HepG2 (cell line): Measurements from ENCODE around the gene POLR3H. TPM values are rescaled to one million over a fixed set of nuclear protein-coding genes. Genes with fewer than 3 reads are reported as not detected.
A peak's percentile ranks its signal among the peaks of the same experiment; 100 is the strongest.

Source experiments
- ATAC-seq: fragments of 200-7000 bp; cut with Tn5 transposase; 3 replicates; pipeline ENCODE4 v1.9.1; 2020; ENCODE audit warnings: mild to moderate bottlenecking, moderate library complexity
- BruUV-seq: library from RNA; stranded (reverse); fragments of 400-500 nt; replicated peaks from 2 replicates; lab custom pipeline; 2021; lab: Mats Ljungman, UMichigan
- CTCF ChIA-PET: fragments of 300-600 bp; formaldehyde crosslinking; extraction: SDS; loops from one replicate; lab custom pipeline; 2021; ENCODE audit warnings: low total read pairs, inconsistent platforms, low intra/inter-chr PET ratio; lab: Yijun Ruan, JAX
- POLR2A ChIA-PET: fragments of 350-600 bp; sonication (Branson Sonifier 250); formaldehyde crosslinking; loops from one replicate; lab custom pipeline; 2020; ENCODE audit warnings: antibody characterized with exemption, inconsistent platforms; lab: Yijun Ruan, JAX
- DNase-seq: peaks from one replicate; pipeline ENCODE4 v3.0.0-alpha.2; 2015; ENCODE audit warnings: low spot score
- FAIRE-seq: peaks from 3 replicates; lab custom pipeline; 2011; peaks lifted over from hg19 to GRCh38; lab: Jason Lieb, UNC
- H2AFZ ChIP-seq: one replicate; pipeline ENCODE4 v1.6.1; 2011; ENCODE audit warnings: low read length, inconsistent platforms
- H3K27ac ChIP-seq: fragments of 300-600 bp; 3 replicates; pipeline ENCODE4 v1.8.0; 2011; ENCODE audit warnings: mixed run types, mild to moderate bottlenecking, mixed read lengths, low read length, inconsistent platforms; ENCODE audit not compliant: insufficient read depth; ENCODE audit errors: extremely low read length
- H3K27me3 ChIP-seq, 2 experiments: fragments of 200-600 bp in 1 of 2; 2 replicates in 1 of 2; 3 replicates in 1 of 2; pipeline versions ENCODE4 v1.6.0 to v1.8.0; 2011; ENCODE audit warnings: low read length in 2 of 2, mild to moderate bottlenecking in 2 of 2, moderate library complexity in 2 of 2, inconsistent platforms in 1 of 2; ENCODE audit not compliant: insufficient read depth in 2 of 2, control insufficient read depth in 1 of 2
- H3K36me3 ChIP-seq, 2 experiments: fragments of 200-600 bp in 1 of 2; replicated peaks in 1 of 2; 2 replicates in 1 of 2; 3 replicates in 1 of 2; pipeline versions ENCODE4 v1.5.1 to v1.8.0; 2011; ENCODE audit warnings: low read length in 2 of 2, inconsistent platforms in 1 of 2; ENCODE audit not compliant: insufficient read depth in 2 of 2, control insufficient read depth in 1 of 2
- H3K4me1 ChIP-seq: 2 replicates; pipeline ENCODE4 v1.5.1; 2012; ENCODE audit warnings: low read length, inconsistent platforms; ENCODE audit not compliant: insufficient read depth
- H3K4me2 ChIP-seq: 2 replicates; pipeline ENCODE4 v1.6.0; 2011; ENCODE audit warnings: low read depth, low read length, inconsistent platforms
- H3K4me3 ChIP-seq, 3 experiments: fragments of 200-600 bp in 1 of 3; sonication (generic), shearing (Covaris generic) in 1 of 3; replicated peaks in 1 of 3; 2 replicates each; pipeline ENCODE4 v1.5.1; 2011 to 2016; ENCODE audit warnings: low read length in 3 of 3, inconsistent platforms in 2 of 3, low read depth in 2 of 3, mild to moderate bottlenecking in 2 of 3, control low read depth in 1 of 3, mixed read lengths in 1 of 3; ENCODE audit not compliant: insufficient read depth in 1 of 3
- H3K79me2 ChIP-seq: one replicate; pipeline ENCODE4 v1.6.1; 2011; ENCODE audit warnings: low read length, inconsistent platforms; ENCODE audit not compliant: insufficient read depth
- H3K9ac ChIP-seq: 2 replicates; pipeline ENCODE4 v1.6.0; 2011; ENCODE audit warnings: mild to moderate bottlenecking, low read depth, low read length, inconsistent platforms; ENCODE audit not compliant: insufficient read depth
- H3K9me3 ChIP-seq: 2 replicates; pipeline ENCODE4 v1.5.1; 2012; ENCODE audit warnings: mild to moderate bottlenecking, low read length
- H4K20me1 ChIP-seq: 2 replicates; pipeline ENCODE4 v1.6.0; 2011; ENCODE audit warnings: inconsistent platforms, mild to moderate bottlenecking, low read length, moderate library complexity; ENCODE audit not compliant: insufficient read depth
- MTA1 ChIP-seq: sonication (generic); formaldehyde crosslinking; IDR thresholded peaks from 2 replicates; pipeline ENCODE4 v1.4.0; 2020; ENCODE audit warnings: missing genetic modification reagents, mild to moderate bottlenecking, borderline replicate concordance
- PAF1 ChIP-seq: IDR thresholded peaks from 2 replicates; pipeline ENCODE4 v1.6.1; 2016; ENCODE audit warnings: missing genetic modification reagents, missing compliant biosample characterization
- SSRP1 ChIP-seq: IDR thresholded peaks from 2 replicates; pipeline ENCODE4 v1.6.1; 2016; ENCODE audit warnings: control low read depth
- THAP8 ChIP-seq: sonication (generic); formaldehyde crosslinking; IDR thresholded peaks from 2 replicates; pipeline ENCODE4 v1.5.1; 2020; ENCODE audit warnings: missing genetic modification reagents, mild to moderate bottlenecking, borderline replicate concordance
- ZBTB2 ChIP-seq: sonication (generic); formaldehyde crosslinking; IDR thresholded peaks from 2 replicates; pipeline ENCODE4 v1.8.0; 2022; ENCODE audit warnings: low read depth, missing genetic modification reagents
- ZNF160 ChIP-seq: sonication (generic); formaldehyde crosslinking; IDR thresholded peaks from 2 replicates; pipeline ENCODE4 v1.8.0; 2022; ENCODE audit warnings: mild to moderate bottlenecking, inconsistent platforms, missing genetic modification reagents
- ZNF670 ChIP-seq: sonication (generic); formaldehyde crosslinking; IDR thresholded peaks from 2 replicates; pipeline ENCODE4 v1.8.0; 2022; ENCODE audit warnings: mild to moderate bottlenecking, missing genetic modification reagents, borderline replicate concordance
- WGBS: methylation state at CpG from one replicate; pipeline ENCODE4 v1.1.6; 2017; ENCODE audit warnings: low lambda C conversion rate; 5-methylcytosine and 5-hydroxymethylcytosine counted together
- in situ Hi-C: cut with HindIII; loops from 2 replicates; pipeline ENCODE4 v1.10.0; 2017; ENCODE audit warnings: low pct_unique_long_range_greater_than_20kb; ENCODE audit not compliant: extremely low pct_ligation_motif_present
- intact Hi-C: fragments of 100-400 bp; cut with micrococcal nuclease; formaldehyde crosslinking; loops from one replicate; pipeline ENCODE4 v1.10.0; 2022; ENCODE audit not compliant: unreplicated experiment
- polyA plus RNA-seq, 8 experiments: library from polyadenylated mRNA; depleted of rRNA in 3 of 8; stranded (reverse) in 7 of 8; unstranded in 1 of 8; fragments of >200 nt; fragmentation: Illumina TruSeq in 4 of 8; extraction: Trizol in 4 of 8; gene quantifications; 2 replicates each; pipeline versions ENCODE4 v1.2.1 to v1.2.3, GENCODE V29; 2011 to 2016; ENCODE audit warnings: low read depth in 4 of 8, missing spikeins in 1 of 8, mixed read lengths in 1 of 8; ENCODE audit not compliant: insufficient read depth in 1 of 8
- total RNA-seq, 5 experiments: library from RNA; depleted of rRNA; stranded (reverse); fragments of >200 nt; fragmentation: Illumina TruSeq; extraction: Trizol; gene quantifications; 2 replicates each; pipeline ENCODE4 v1.2.3, GENCODE V29; 2016; ENCODE audit warnings: low read depth in 1 of 5
- TF ChIP-seq, protein P1 (sequence below): sonication (generic); formaldehyde crosslinking; IDR thresholded peaks from 2 replicates; pipeline ENCODE4 v1.5.0; 2020; ENCODE audit warnings: mild to moderate bottlenecking, missing genetic modification reagents
- TF ChIP-seq, protein P2 (sequence below): sonication (generic); formaldehyde crosslinking; IDR thresholded peaks from 2 replicates; pipeline ENCODE4 v1.4.0; 2020; ENCODE audit warnings: mild to moderate bottlenecking, missing genetic modification reagents, borderline replicate concordance

Gene POLR3H
- total and polyA plus RNA-seq, 2 of the 13 experiments (the other 11 are each of a cell fraction or from before 2014, with no cell fraction given), result 10.3 to 28.6 TPM

DNA sequence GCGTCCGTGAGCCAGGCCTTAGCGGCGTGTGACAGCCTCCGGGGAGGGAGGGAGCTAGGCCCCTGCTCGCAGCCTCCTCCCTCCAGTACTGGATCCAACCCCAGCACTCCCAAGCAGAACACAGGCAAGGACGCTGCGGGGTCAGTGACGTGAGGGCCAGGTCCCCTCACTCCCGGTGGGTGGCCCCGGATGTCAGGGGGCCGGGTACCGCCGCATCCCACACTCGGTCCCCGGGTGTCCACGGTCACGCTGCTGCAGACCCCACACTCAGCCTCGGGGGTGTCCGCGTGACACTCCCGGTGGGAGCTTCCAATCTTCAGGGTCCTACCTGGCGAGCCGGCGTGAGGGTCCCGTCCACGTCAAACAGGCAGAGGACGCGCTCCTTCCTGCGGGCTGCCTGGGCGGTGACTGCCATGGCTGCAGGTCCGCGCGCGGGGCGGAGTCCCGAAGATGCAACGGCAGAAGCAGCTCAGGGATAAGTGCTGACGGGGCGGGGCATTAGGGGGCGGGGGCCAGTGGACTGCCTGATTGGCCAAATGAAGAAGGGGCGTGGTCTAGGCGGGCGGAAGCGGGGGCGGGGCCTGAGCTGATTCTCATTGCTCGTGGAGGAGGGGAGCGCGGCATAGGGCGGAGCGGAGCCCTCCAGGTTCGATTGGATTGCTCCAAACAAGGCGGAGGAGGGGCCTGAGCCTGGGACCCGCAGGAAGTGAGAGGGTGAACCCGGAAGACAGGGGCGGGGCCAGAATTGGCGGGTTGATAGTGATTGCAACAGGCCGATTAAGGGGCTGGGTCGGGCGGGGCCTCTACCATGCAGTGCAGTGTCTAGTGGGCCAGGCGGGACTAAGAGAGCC, 45.3 kb upstream of the POLR3H start, which contains the start of gene PMM1 (continued):
- TF ChIP-seq ZNF160 (CRISPR knock-in tag) (peak; percentile 60; the same call in 1 of the 2 replicates), THAP8 (no peak), PAF1 (CRISPR knock-in tag) (no peak), MTA1 (CRISPR knock-in tag) (no peak), ZNF670 (CRISPR knock-in tag) (0 out of 2 replicates have a peak, but pooled peaks have one; percentile 41)
- TF ChIP-seq, protein P1, sequence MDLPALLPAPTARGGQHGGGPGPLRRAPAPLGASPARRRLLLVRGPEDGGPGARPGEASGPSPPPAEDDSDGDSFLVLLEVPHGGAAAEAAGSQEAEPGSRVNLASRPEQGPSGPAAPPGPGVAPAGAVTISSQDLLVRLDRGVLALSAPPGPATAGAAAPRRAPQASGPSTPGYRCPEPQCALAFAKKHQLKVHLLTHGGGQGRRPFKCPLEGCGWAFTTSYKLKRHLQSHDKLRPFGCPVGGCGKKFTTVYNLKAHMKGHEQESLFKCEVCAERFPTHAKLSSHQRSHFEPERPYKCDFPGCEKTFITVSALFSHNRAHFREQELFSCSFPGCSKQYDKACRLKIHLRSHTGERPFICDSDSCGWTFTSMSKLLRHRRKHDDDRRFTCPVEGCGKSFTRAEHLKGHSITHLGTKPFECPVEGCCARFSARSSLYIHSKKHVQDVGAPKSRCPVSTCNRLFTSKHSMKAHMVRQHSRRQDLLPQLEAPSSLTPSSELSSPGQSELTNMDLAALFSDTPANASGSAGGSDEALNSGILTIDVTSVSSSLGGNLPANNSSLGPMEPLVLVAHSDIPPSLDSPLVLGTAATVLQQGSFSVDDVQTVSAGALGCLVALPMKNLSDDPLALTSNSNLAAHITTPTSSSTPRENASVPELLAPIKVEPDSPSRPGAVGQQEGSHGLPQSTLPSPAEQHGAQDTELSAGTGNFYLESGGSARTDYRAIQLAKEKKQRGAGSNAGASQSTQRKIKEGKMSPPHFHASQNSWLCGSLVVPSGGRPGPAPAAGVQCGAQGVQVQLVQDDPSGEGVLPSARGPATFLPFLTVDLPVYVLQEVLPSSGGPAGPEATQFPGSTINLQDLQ, result no peak
- TF ChIP-seq, all 625 proteins: peak for 171

GRCh38 chr22:41587347-41587723, 43.1 kb upstream of the POLR3H start:
- H4K20me1 ChIP-seq, result no peaks in the 10 kb centered on the region
- intact Hi-C loops (loop anchor here (2.0 kb wide), 1 partner anchor 39 kb away; no protein-coding TSS in a partner anchor), in situ Hi-C loops (no loop called here)
- DNase-seq, result no peak
- H2AFZ ChIP-seq, result no peak overlapping the region
- peak overlapping the region in 1 of 3 experiments; percentile 95; a peak in 1 of 6 replicates for H3K4me3 ChIP-seq
- no peak for ATAC-seq
- POLR2A ChIA-PET, result interaction anchor here (0.6 to 4.0 kb wide), 4 partner anchors 10 to 494 kb away, joined by 5 to 78 read pairs (median 6); partner anchors contain the start of genes DESI1 and XRCC6
- peak overlapping the region; percentile 85 for H3K4me2 ChIP-seq
- 54% methylated on average over 7 of the region's 7 CpGs for WGBS
- FAIRE-seq, result no peak
- no TSS peak for BruUV-seq
- peak overlapping the region; percentile 87 for H3K9ac ChIP-seq
- H3K27ac ChIP-seq, result peak overlapping the region; percentile 78
- H3K9me3 ChIP-seq, result no peaks in the 10 kb centered on the region
- peaks cover 25% of the 10 kb centered on the region for H3K4me1 ChIP-seq
- H3K27me3 ChIP-seq, result no peaks in the 10 kb centered on the region
- CTCF ChIA-PET, result interaction anchor here (1.3 kb wide), 1 partner anchor 10 kb away, joined by 4 read pairs; no protein-coding TSS in a partner anchor
- peaks cover 6 to 28% of the 10 kb centered on the region in 2 experiments; a peak in 4 of 5 replicates for H3K36me3 ChIP-seq
- H3K79me2 ChIP-seq, result peaks cover 10% of the 10 kb centered on the region
- TF ChIP-seq ZBTB2 (no peak), SSRP1 (CRISPR knock-in tag) (no peak)
- TF ChIP-seq, protein P2, sequence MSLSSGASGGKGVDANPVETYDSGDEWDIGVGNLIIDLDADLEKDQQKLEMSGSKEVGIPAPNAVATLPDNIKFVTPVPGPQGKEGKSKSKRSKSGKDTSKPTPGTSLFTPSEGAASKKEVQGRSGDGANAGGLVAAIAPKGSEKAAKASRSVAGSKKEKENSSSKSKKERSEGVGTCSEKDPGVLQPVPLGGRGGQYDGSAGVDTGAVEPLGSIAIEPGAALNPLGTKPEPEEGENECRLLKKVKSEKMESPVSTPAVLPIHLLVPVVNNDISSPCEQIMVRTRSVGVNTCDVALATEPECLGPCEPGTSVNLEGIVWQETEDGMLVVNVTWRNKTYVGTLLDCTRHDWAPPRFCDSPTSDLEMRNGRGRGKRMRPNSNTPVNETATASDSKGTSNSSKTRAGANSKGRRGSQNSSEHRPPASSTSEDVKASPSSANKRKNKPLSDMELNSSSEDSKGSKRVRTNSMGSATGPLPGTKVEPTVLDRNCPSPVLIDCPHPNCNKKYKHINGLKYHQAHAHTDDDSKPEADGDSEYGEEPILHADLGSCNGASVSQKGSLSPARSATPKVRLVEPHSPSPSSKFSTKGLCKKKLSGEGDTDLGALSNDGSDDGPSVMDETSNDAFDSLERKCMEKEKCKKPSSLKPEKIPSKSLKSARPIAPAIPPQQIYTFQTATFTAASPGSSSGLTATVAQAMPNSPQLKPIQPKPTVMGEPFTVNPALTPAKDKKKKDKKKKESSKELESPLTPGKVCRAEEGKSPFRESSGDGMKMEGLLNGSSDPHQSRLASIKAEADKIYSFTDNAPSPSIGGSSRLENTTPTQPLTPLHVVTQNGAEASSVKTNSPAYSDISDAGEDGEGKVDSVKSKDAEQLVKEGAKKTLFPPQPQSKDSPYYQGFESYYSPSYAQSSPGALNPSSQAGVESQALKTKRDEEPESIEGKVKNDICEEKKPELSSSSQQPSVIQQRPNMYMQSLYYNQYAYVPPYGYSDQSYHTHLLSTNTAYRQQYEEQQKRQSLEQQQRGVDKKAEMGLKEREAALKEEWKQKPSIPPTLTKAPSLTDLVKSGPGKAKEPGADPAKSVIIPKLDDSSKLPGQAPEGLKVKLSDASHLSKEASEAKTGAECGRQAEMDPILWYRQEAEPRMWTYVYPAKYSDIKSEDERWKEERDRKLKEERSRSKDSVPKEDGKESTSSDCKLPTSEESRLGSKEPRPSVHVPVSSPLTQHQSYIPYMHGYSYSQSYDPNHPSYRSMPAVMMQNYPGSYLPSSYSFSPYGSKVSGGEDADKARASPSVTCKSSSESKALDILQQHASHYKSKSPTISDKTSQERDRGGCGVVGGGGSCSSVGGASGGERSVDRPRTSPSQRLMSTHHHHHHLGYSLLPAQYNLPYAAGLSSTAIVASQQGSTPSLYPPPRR, result 0 out of 2 replicates have a peak, but pooled peaks have one; percentile 7
